H1 (cell line): Measurements from ENCODE around the gene HNF1B. TPM values are rescaled to one million over a fixed set of nuclear protein-coding genes. Genes with fewer than 3 reads are reported as not detected.

Experiments used
- CTCF ChIA-PET: fragments of 300-600 bp; sonication (Branson Sonifier 250); formaldehyde crosslinking; loops from one replicate; lab custom pipeline; 2021; ENCODE audit not compliant: partially characterized antibody; lab: Charles Lee
- POLR2A ChIA-PET: fragments of 300-600 bp; sonication (Branson Sonifier 250); formaldehyde crosslinking; loops from one replicate; lab custom pipeline; 2021; ENCODE audit warnings: inconsistent platforms; ENCODE audit not compliant: partially characterized antibody; lab: Charles Lee
- DNase-seq, 2 experiments: peaks; one replicate each; pipeline versions ENCODE4 v3.0.0 to v3.0.0-alpha.2; 2010 to 2022; ENCODE audit warnings: low spot score in 2 of 2, low read depth in 1 of 2, mixed read lengths in 1 of 2
- FAIRE-seq: peaks from 2 replicates; lab custom pipeline; 2011; peaks lifted over from hg19 to GRCh38; lab: Jason Lieb, UNC
- H2AFZ ChIP-seq: 2 replicates; pipeline ENCODE4 v1.8.1; 2012; ENCODE audit warnings: low read length, inconsistent platforms
- H2AK5ac ChIP-seq: 2 replicates; pipeline ENCODE4 v1.6.1; 2013; ENCODE audit warnings: low read depth, low read length
- H2BK120ac ChIP-seq: replicated peaks from 2 replicates; pipeline ENCODE3; 2013; ENCODE audit warnings: low read depth, low read length, inconsistent platforms
- H2BK12ac ChIP-seq: 2 replicates; pipeline ENCODE4 v1.6.1; 2013; ENCODE audit warnings: low read depth, low read length
- H2BK15ac ChIP-seq: 2 replicates; pipeline ENCODE4 v1.6.1; 2013; ENCODE audit warnings: low read length
- H2BK20ac ChIP-seq: 2 replicates; pipeline ENCODE4 v1.6.1; 2013; ENCODE audit warnings: low read length
- H2BK5ac ChIP-seq: 2 replicates; pipeline ENCODE4 v1.6.1; 2013; ENCODE audit warnings: low read depth, low read length
- H3K14ac ChIP-seq: 2 replicates; pipeline ENCODE4 v1.6.1; 2013; ENCODE audit warnings: inconsistent platforms; ENCODE audit not compliant: insufficient read length
- H3K18ac ChIP-seq: 2 replicates; pipeline ENCODE4 v1.6.1; 2013; ENCODE audit warnings: low read length; ENCODE audit errors: extremely low read depth
- H3K23ac ChIP-seq: 2 replicates; pipeline ENCODE4 v1.6.1; 2013; ENCODE audit warnings: inconsistent platforms; ENCODE audit not compliant: insufficient read length
- H3K23me2 ChIP-seq: 2 replicates; pipeline ENCODE4 v1.6.1; 2013; ENCODE audit warnings: low read depth, low read length
- H3K27ac ChIP-seq: 2 replicates; pipeline ENCODE4 v1.6.1; 2011; ENCODE audit warnings: low read depth, low read length, inconsistent platforms
- H3K27me3 ChIP-seq, 4 experiments: replicated peaks in 1 of 4; 1 replicate in 1 of 4; 2 replicates in 3 of 4; pipeline versions ENCODE4 v1.6.1 to v1.8.1; 2011 to 2013; ENCODE audit warnings: low read length in 3 of 4, mild to moderate bottlenecking in 3 of 4, inconsistent platforms in 2 of 4, mixed read lengths in 2 of 4, moderate library complexity in 1 of 4; ENCODE audit not compliant: control insufficient read depth in 3 of 4, insufficient read depth in 3 of 4; ENCODE audit errors: extremely low read depth in 1 of 4
- H3K36me3 ChIP-seq, 4 experiments: 2 replicates each; pipeline versions ENCODE4 v1.6.1 to v1.8.1; 2011 to 2013; ENCODE audit warnings: mild to moderate bottlenecking in 4 of 4, low read length in 3 of 4, moderate library complexity in 2 of 4, control low read depth in 1 of 4, inconsistent platforms in 1 of 4; ENCODE audit not compliant: insufficient read depth in 4 of 4, control insufficient read depth in 2 of 4
- H3K4ac ChIP-seq: replicated peaks from 2 replicates; pipeline ENCODE3; 2013; ENCODE audit warnings: low read length, low read depth, mixed read lengths, inconsistent platforms; ENCODE audit not compliant: insufficient read length
- H3K4me1 ChIP-seq, 4 experiments: replicated peaks in 1 of 4; 1 replicate in 1 of 4; 2 replicates in 3 of 4; pipeline versions ENCODE4 v1.6.1 to v1.8.1; 2011 to 2013; ENCODE audit warnings: low read length in 3 of 4, inconsistent platforms in 2 of 4, mixed read lengths in 1 of 4; ENCODE audit not compliant: insufficient read depth in 4 of 4, control insufficient read depth in 3 of 4
- H3K4me2 ChIP-seq, 2 experiments: 2 replicates each; pipeline versions ENCODE4 v1.6.1 to v1.8.1; 2011 to 2013; ENCODE audit warnings: low read depth in 2 of 2, low read length in 2 of 2, control low read depth in 1 of 2, inconsistent platforms in 1 of 2, mild to moderate bottlenecking in 1 of 2; ENCODE audit not compliant: insufficient read depth in 1 of 2
- H3K4me3 ChIP-seq, 4 experiments: fragments of 200-600, 300-600 bp in 1 of 4; sonication (generic), shearing (Covaris generic), sonication (Bioruptor Twin) in 1 of 4; 2 replicates each; pipeline versions ENCODE4 v1.5.1 to v1.8.1; 2011 to 2016; ENCODE audit warnings: low read length in 4 of 4, low read depth in 3 of 4, control low read depth in 2 of 4, inconsistent platforms in 2 of 4, mild to moderate bottlenecking in 2 of 4, mixed read lengths in 1 of 4, moderate library complexity in 1 of 4; ENCODE audit not compliant: insufficient read depth in 2 of 4; ENCODE audit errors: extremely low read depth in 1 of 4
- H3K56ac ChIP-seq: replicated peaks from 2 replicates; pipeline ENCODE3; 2013; ENCODE audit warnings: low read depth, mild to moderate bottlenecking, mixed read lengths, low read length, inconsistent platforms; ENCODE audit not compliant: insufficient read length
- H3K79me1 ChIP-seq: 2 replicates; pipeline ENCODE4 v1.6.1; 2013; ENCODE audit warnings: low read depth, low read length, control low read depth
- H3K79me2 ChIP-seq, 2 experiments: 2 replicates each; pipeline versions ENCODE4 v1.6.1 to v1.8.1; 2012 to 2013; ENCODE audit warnings: low read length in 2 of 2, mild to moderate bottlenecking in 2 of 2, inconsistent platforms in 1 of 2; ENCODE audit not compliant: insufficient read depth in 2 of 2, control insufficient read depth in 1 of 2
- H3K9ac ChIP-seq, 4 experiments: replicated peaks in 1 of 4; 1 replicate in 1 of 4; 2 replicates in 3 of 4; pipeline versions ENCODE4 v1.6.1 to v1.8.1; 2011 to 2013; ENCODE audit warnings: low read depth in 3 of 4, low read length in 3 of 4, control low read depth in 2 of 4, mild to moderate bottlenecking in 2 of 4, moderate library complexity in 2 of 4, inconsistent platforms in 1 of 4; ENCODE audit errors: extremely low read depth in 1 of 4
- H3K9me3 ChIP-seq, 2 experiments: 2 replicates each; pipeline versions ENCODE4 v1.6.1 to v1.8.1; 2012 to 2013; ENCODE audit warnings: mild to moderate bottlenecking in 2 of 2, moderate library complexity in 2 of 2, control low read depth in 1 of 2, inconsistent platforms in 1 of 2, low read depth in 1 of 2, low read length in 1 of 2, mixed read lengths in 1 of 2; ENCODE audit not compliant: insufficient read depth in 2 of 2
- H4K20me1 ChIP-seq, 2 experiments: replicated peaks in 1 of 2; 2 replicates each; pipeline versions ENCODE3 to v1.8.1; 2011 to 2013; ENCODE audit warnings: inconsistent platforms in 2 of 2, low read length in 2 of 2, mild to moderate bottlenecking in 1 of 2; ENCODE audit not compliant: insufficient read depth in 2 of 2, control insufficient read depth in 1 of 2
- H4K5ac ChIP-seq: 2 replicates; pipeline ENCODE4 v1.6.1; 2013; ENCODE audit warnings: low read length, low read depth, mixed read lengths, inconsistent platforms; ENCODE audit not compliant: insufficient read length
- H4K8ac ChIP-seq: 2 replicates; pipeline ENCODE4 v1.8.0; 2013; ENCODE audit warnings: mild to moderate bottlenecking, moderate library complexity, low read length, inconsistent platforms; ENCODE audit not compliant: insufficient read depth; ENCODE audit errors: extremely low read depth
- H4K91ac ChIP-seq: replicated peaks from 2 replicates; pipeline ENCODE3; 2013; ENCODE audit warnings: low read length, mixed read lengths, inconsistent platforms; ENCODE audit not compliant: insufficient read length
- MAX ChIP-seq: IDR thresholded peaks from 2 replicates; pipeline ENCODE4 v1.6.1; 2012; ENCODE audit warnings: inconsistent platforms
- POLR2A ChIP-seq, 2 experiments: IDR thresholded peaks; 1 replicate in 1 of 2; 2 replicates in 1 of 2; pipeline ENCODE4 v1.6.1; 2011; ENCODE audit warnings: low read depth in 2 of 2, low read length in 2 of 2, mild to moderate bottlenecking in 2 of 2; ENCODE audit errors: control extremely low read depth in 1 of 2
- RNF2 ChIP-seq: fragments of 200-900, 300-1000 bp; sonication (generic); IDR thresholded peaks from 2 replicates; pipeline ENCODE4 v1.7.1; 2016; ENCODE audit warnings: borderline replicate concordance, low read depth, mild to moderate bottlenecking, antibody characterized with exemption, low read length; ENCODE audit not compliant: poor library complexity, severe bottlenecking; ENCODE audit errors: missing control alignments
- WGBS, 2 experiments: shearing (Covaris generic) in 1 of 2; methylation state at CpG; one replicate each; pipeline versions ENCODE4 v1.1.6 to v1.1.7; 2013 to 2015; ENCODE audit warnings: low lambda C conversion rate in 2 of 2, mixed read lengths in 2 of 2, inconsistent platforms in 1 of 2, low coverage in 1 of 2, missing lambda C conversion rate in 1 of 2; ENCODE audit not compliant: insufficient replicate concordance in 2 of 2, insufficient coverage in 1 of 2, insufficient read length in 1 of 2; ENCODE audit errors: extremely low coverage in 1 of 2, missing lambda C conversion rate in 1 of 2; 5-methylcytosine and 5-hydroxymethylcytosine counted together
- polyA plus RNA-seq, 7 experiments: library from polyadenylated mRNA; depleted of rRNA in 3 of 7; stranded (reverse) in 5 of 7; unstranded in 2 of 7; fragments of >200 nt in 5 of 7; fragments of 200-250 nt in 2 of 7; gene quantifications; 1 replicate in 5 of 7; 2 replicates in 1 of 7; 4 replicates in 1 of 7; pipeline versions ENCODE4 v1.2.1 to v1.2.3, GENCODE V29; 2011 to 2013; ENCODE audit warnings: missing spikeins in 2 of 7, mixed read lengths in 2 of 7
- total RNA-seq: library from RNA; stranded (reverse); fragmentation: NEBNext Ultra II Directional; extraction: Animal tissue kit (Norgen Biotek cat#: 25700); gene quantifications from 2 replicates; pipeline ENCODE4 v1.2.1, GENCODE V29; 2021

HNF1B gene
- total and polyA plus RNA-seq, 2 of the 8 experiments (the other 6 are each of a cell fraction or from before 2014, with no cell fraction given), result 0.13 to 0.30 TPM

GRCh38 chr17:37752482-37752881 is 7.6 kb upstream of the HNF1B start:
- no peaks in the 10 kb centered on the region for H3K79me2 ChIP-seq
- H3K14ac ChIP-seq, result no peak overlapping the region
- H2AK5ac ChIP-seq, result no peak overlapping the region
- no peaks in the 10 kb centered on the region for H3K79me1 ChIP-seq
- no peaks in the 10 kb centered on the region for H4K20me1 ChIP-seq
- H2BK120ac ChIP-seq, result no peak overlapping the region
- no peak overlapping the region for H4K91ac ChIP-seq
- peaks cover 4 to 18% (median 12%) of the 10 kb centered on the region in 4 experiments for H3K27me3 ChIP-seq
- H2BK20ac ChIP-seq, result no peak overlapping the region
- FAIRE-seq (no peak), DNase-seq (no peak)
- H2BK15ac ChIP-seq, result no peak overlapping the region
- no peak overlapping the region; a peak in 1 of 7 replicates for H3K9ac ChIP-seq
- H3K36me3 ChIP-seq, result no peaks in the 10 kb centered on the region
- H4K8ac ChIP-seq, result no peak overlapping the region
- no peak overlapping the region for H4K5ac ChIP-seq
- no peak overlapping the region for H2BK12ac ChIP-seq
- no peak overlapping the region for H3K27ac ChIP-seq
- no peak overlapping the region; the same call in 1 of the 2 replicates for H2AFZ ChIP-seq
- H3K4me2 ChIP-seq, result no peak overlapping the region
- ChIA-PET POLR2A (no interaction called here), CTCF (no interaction called here)
- 88% methylated on average over 5 of the region's 5 CpGs; no CpG with 5 or more reads in 1 of the 2 experiments for WGBS, 2 experiments
- no peak overlapping the region for H3K23ac ChIP-seq
- H3K4me3 ChIP-seq, result no peak overlapping the region
- H3K18ac ChIP-seq, result no peak overlapping the region
- no peak overlapping the region for H3K4ac ChIP-seq
- H3K23me2 ChIP-seq, result no peaks in the 10 kb centered on the region
- no peak overlapping the region for H3K56ac ChIP-seq
- H3K9me3 ChIP-seq, result no peaks in the 10 kb centered on the region
- no peak overlapping the region for H2BK5ac ChIP-seq
- TF ChIP-seq POLR2A (IDR thresholded peaks at IDR 0.05; ENCODE audit: control extremely low read depth in 1 of 2, low read depth in 2 of 2, low read length in 2 of 2), result no peak
- TF ChIP-seq MAX, result no peak
- no peak for TF ChIP-seq RNF2
- no peaks in the 10 kb centered on the region for H3K4me1 ChIP-seq
